Measurements from ENCODE around the gene TRAK1. TPM values are rescaled to one million over a fixed set of nuclear protein-coding genes. Genes with fewer than 3 reads are reported as not detected.

TRAK1 gene
- total RNA-seq, 6 donors from 2014 or later: 46.7 to 107 (median 74.7) TPM

DNA sequence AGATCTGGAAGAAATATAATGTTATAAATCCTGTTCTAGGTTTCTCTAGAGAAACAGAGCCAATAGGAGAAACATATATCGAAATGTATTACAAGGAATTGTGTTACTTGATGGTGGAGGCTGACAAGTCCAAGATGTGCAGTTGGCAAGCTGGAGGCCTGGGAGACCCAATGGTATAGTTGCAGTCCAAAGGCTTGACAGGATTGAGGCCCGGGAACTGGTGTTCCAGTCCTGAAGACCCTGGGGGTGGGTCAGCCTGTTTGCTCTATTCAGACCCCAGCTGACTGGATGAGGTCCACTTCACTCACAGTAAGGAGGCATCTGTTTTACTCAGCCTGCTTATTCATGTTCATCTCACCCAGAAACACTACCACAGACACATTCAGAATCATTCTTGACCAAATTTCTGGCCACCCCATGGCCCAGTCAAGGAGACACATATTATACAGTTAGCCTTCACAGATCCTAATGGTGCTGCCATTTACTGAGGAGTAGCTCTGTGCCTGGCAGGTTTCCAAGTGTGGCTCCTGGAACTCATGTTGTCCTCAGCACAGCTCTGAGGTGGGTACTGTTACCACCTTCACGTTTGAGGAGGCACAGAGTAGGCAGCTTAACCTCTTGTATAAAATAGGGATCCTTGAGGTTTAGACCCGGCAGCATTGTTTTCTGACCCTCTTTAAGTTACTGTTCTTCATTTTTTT, 3.7 kb downstream of the TRAK1 start:
- H3K4me1 ChIP-seq: peaks cover 16 to 27% (median 22%) of the 10 kb centered on the region in 4 donors
- no peaks in the 10 kb centered on the region for H3K27me3 ChIP-seq
- H3K27ac ChIP-seq: no peak overlapping the region
- H3K9me3 ChIP-seq: no peaks in the 10 kb centered on the region
- TF ChIP-seq CTCF (IDR thresholded peaks at IDR 0.05) (no peak), EP300 (IDR thresholded peaks at IDR 0.05) (no peak), POLR2A (IDR thresholded peaks at IDR 0.05) (no peak)
- DNase-seq: no peak
- 78 to 86% methylated on average over 4 of the region's 4 CpGs for WGBS, 2 donors
- no peak for ATAC-seq (ENCODE audit: low FRiP score in 2 of 2)
- H3K36me3 ChIP-seq: peaks cover 0 to 8% (median under 1%) of the 10 kb centered on the region in 4 donors
- no peak overlapping the region for H3K4me3 ChIP-seq

GRCh38 chr3:42095540-42095939, 4.4 kb downstream of the TRAK1 start:
- Histone ChIP-seq H3K36me3 (peaks cover 0 to 2% (median 0%) of the 10 kb centered on the region in 4 donors), H3K4me1 (peaks cover 19 to 33% (median 28%) of the 10 kb centered on the region in 4 donors), H3K27me3 (no peaks in the 10 kb centered on the region), H3K27ac (no peak overlapping the region), H3K9me3 (no peaks in the 10 kb centered on the region), H3K4me3 (no peak overlapping the region)
- DNase-seq (no peak), ATAC-seq (ENCODE audit: low FRiP score in 2 of 2) (no peak)
- WGBS, 2 donors: 95 to 98% methylated on average over 2 of the region's 2 CpGs
- TF ChIP-seq POLR2AphosphoS5 (IDR thresholded peaks at IDR 0.05) (no peak), POLR2A (IDR thresholded peaks at IDR 0.05) (no peak), CTCF (IDR thresholded peaks at IDR 0.05) (no peak), EP300 (IDR thresholded peaks at IDR 0.05) (no peak)

DNA sequence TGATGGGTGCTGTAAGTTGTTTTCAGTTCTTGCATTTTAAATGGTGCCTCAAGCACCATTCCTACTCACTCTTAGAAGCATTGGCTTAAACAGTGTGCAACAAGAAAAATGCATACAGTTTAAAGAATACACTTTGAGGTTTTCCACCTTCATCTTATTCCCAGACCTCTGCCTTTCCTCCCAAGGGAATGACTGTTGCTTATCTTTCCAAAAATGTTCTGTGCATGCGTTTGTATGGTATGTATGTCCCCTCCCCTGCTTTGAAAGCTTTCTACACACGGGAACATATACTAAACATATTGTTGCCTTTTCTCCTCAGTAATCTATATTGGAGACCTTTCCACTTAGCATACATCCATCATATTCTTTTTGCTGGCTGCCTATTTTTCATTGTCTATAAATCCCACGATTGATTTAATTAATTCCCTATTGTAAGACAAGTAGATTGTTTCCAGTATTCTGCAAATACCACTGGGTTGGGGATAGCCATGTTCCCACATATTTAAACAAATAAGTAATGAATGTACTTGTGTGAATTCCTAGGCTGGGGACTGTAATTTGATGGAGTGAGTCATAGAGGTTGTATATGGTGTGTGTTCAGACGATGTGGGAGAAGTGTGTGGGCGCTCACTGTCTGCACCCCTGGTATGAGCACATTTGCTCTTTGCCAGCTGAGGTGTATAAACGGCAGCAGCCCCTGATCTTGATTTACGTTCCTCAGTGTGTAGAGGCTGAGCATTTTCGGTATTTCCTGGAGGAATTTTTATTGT, 5.8 kb downstream of the TRAK1 start:
- no peak overlapping the region for H3K27ac ChIP-seq
- H3K36me3 ChIP-seq: no peaks in the 10 kb centered on the region
- no peak overlapping the region for H3K4me3 ChIP-seq
- no peaks in the 10 kb centered on the region for H3K27me3 ChIP-seq
- DNase-seq (no peak), ATAC-seq (ENCODE audit: low FRiP score in 2 of 2) (no peak)
- H3K4me1 ChIP-seq: peaks cover 33 to 47% (median 42%) of the 10 kb centered on the region in 4 donors
- H3K9me3 ChIP-seq: no peaks in the 10 kb centered on the region
- WGBS, 2 donors: 52 to 59% methylated on average over 8 of the region's 8 CpGs
- TF ChIP-seq EP300 (IDR thresholded peaks at IDR 0.05) (no peak), POLR2AphosphoS5 (IDR thresholded peaks at IDR 0.05) (no peak), CTCF (IDR thresholded peaks at IDR 0.05) (no peak), POLR2A (IDR thresholded peaks at IDR 0.05) (no peak)

GRCh38 chr3:42097566-42097946, 6.4 kb downstream of the TRAK1 start:
- Histone ChIP-seq H3K9me3 (no peaks in the 10 kb centered on the region), H3K27ac (no peak overlapping the region), H3K36me3 (no peaks in the 10 kb centered on the region), H3K27me3 (no peaks in the 10 kb centered on the region), H3K4me1 (peaks cover 37 to 51% (median 45%) of the 10 kb centered on the region in 4 donors), H3K4me3 (no peak overlapping the region)
- DNase-seq (no peak), ATAC-seq (ENCODE audit: low FRiP score in 2 of 2) (no peak)
- WGBS, 2 donors: 88 to 92% methylated on average over 3 of the region's 3 CpGs
- TF ChIP-seq CTCF (IDR thresholded peaks at IDR 0.05): no peak
